Activated CD8-positive, alpha-beta T cell treated with anti-CD3 and anti-CD28 coated beads for 36 hours (primary cell): ENCODE measurements around the gene KRTAP19-3. TPM values are rescaled to one million over a fixed set of nuclear protein-coding genes. Genes with fewer than 3 reads are reported as not detected.
"Not testable (repeated sequence)": the region's sequence is repeated elsewhere in the genome, so short reads cannot be mapped to it uniquely, and the experiment has no call there.

Experiments used
- ATAC-seq: fragments of 200-7000 bp; cut with Tn5 transposase; one replicate; pipeline ENCODE4 v1.10.0; 2021; ENCODE audit warnings: mild to moderate bottlenecking, moderate library complexity
- CTCF ChIA-PET: fragments of 350-600 bp; sonication (Branson Sonifier 250); formaldehyde crosslinking; loops from one replicate; lab custom pipeline; 2021; ENCODE audit warnings: antibody characterized with exemption; lab: Charles Lee
- POLR2A ChIA-PET: fragments of 350-600 bp; sonication (Branson Sonifier 250); formaldehyde crosslinking; loops from one replicate; lab custom pipeline; 2021; ENCODE audit warnings: antibody characterized with exemption; lab: Charles Lee
- DNase-seq: peaks from one replicate; pipeline ENCODE4 v3.0.0-alpha.2; 2020
- H3K27ac Mint-ChIP-seq: one replicate; pipeline ENCODE4 v1.8.0; 2021; ENCODE audit warnings: mild to moderate bottlenecking, mixed read lengths
- H3K27me3 Mint-ChIP-seq: one replicate; pipeline ENCODE4 v1.8.0; 2021; ENCODE audit warnings: mixed read lengths
- H3K36me3 Mint-ChIP-seq: one replicate; pipeline ENCODE4 v1.8.0; 2021; ENCODE audit warnings: low read depth, mixed read lengths
- H3K4me1 Mint-ChIP-seq: one replicate; pipeline ENCODE4 v1.8.0; 2021; ENCODE audit warnings: low read depth, mixed read lengths
- H3K4me3 Mint-ChIP-seq: one replicate; pipeline ENCODE4 v1.8.0; 2021; ENCODE audit warnings: mild to moderate bottlenecking, moderate library complexity, mixed read lengths
- H3K9me3 Mint-ChIP-seq: one replicate; pipeline ENCODE4 v1.8.0; 2021; ENCODE audit warnings: mixed read lengths
- intact Hi-C: fragments of 100-400 bp; cut with micrococcal nuclease; formaldehyde crosslinking; loops from one replicate; pipeline ENCODE4 v1.10.0; 2022
- total RNA-seq, 2 experiments: library from RNA; stranded (reverse); gene quantifications; one replicate each; pipeline ENCODE4 v1.2.3, GENCODE V29; 2021
- TF ChIP-seq, protein P1 (sequence below): fragments of 200-600 bp; IDR thresholded peaks from one replicate; pipeline ENCODE4 v1.8.0; 2022; ENCODE audit warnings: antibody characterized with exemption, mild to moderate bottlenecking

The KRTAP19-3 gene
- not detected for total RNA-seq

DNA sequence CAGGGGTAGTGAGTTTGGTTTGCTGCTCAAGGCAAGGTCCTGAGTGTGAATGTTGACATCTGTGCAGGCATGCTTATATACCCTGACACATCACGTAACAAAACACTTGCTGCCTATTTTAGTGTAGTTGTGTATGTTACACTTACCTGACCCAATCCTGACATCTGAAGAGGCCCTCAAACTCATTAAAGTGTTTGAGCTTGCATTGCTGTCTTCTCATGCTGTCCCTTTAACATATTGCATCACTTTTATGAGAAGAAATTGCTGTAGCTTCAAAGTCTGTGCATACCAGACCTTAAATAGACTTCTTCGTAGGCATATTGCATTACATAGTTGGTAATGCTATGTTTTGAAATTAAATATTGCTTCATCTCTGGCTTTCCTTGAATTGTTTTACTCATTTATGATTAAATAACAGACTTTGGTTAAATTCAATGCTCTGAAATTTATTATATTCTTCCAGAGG is at the start of gene KRTAP19-3:
KRTAP19-3 (minus strand) TSS at position 51 of the 466 bp plus-strand sequence. CDS start 56 bp downstream, outside the sequence.
- DNase-seq (no peak), ATAC-seq (no peak)
- POLR2A ChIA-PET: no interaction called here
- TF ChIP-seq, protein P1, sequence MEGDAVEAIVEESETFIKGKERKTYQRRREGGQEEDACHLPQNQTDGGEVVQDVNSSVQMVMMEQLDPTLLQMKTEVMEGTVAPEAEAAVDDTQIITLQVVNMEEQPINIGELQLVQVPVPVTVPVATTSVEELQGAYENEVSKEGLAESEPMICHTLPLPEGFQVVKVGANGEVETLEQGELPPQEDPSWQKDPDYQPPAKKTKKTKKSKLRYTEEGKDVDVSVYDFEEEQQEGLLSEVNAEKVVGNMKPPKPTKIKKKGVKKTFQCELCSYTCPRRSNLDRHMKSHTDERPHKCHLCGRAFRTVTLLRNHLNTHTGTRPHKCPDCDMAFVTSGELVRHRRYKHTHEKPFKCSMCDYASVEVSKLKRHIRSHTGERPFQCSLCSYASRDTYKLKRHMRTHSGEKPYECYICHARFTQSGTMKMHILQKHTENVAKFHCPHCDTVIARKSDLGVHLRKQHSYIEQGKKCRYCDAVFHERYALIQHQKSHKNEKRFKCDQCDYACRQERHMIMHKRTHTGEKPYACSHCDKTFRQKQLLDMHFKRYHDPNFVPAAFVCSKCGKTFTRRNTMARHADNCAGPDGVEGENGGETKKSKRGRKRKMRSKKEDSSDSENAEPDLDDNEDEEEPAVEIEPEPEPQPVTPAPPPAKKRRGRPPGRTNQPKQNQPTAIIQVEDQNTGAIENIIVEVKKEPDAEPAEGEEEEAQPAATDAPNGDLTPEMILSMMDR: no peak
- CTCF ChIA-PET: no interaction called here
- no peaks in the 10 kb centered on the region for H3K36me3 Mint-ChIP-seq
- H3K27me3 Mint-ChIP-seq: no peaks in the 10 kb centered on the region
- no peaks in the 10 kb centered on the region for H3K4me1 Mint-ChIP-seq
- H3K27ac Mint-ChIP-seq: no peak within 1 kb of the TSS
- H3K4me3 Mint-ChIP-seq: no peak within 1 kb of the TSS
- intact Hi-C loops: no loop called here
- no peaks in the 10 kb centered on the region for H3K9me3 Mint-ChIP-seq

DNA sequence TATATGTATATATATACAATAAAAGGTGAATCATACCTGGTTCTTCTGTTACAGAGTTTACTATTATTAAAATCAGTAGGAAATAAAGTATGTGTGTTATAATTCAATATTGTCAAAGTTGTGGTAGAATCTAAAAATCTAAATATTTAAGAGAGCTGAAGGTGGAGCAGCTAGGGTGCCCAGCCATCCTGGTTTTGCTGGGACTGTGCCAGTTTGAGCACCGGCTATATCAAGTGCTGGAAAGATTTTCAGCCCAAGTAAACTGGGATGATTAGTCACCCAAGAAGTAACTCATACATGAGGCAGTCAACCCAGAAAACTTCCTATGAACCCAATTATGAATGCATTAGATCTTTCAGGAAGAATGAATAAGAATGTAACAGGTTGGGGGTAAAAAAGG is 27.1 kb upstream of the KRTAP19-3 start:
- peaks cover 2% of the 10 kb centered on the region for H3K27me3 Mint-ChIP-seq
- no peaks in the 10 kb centered on the region for H3K4me1 Mint-ChIP-seq
- no peak overlapping the region for H3K4me3 Mint-ChIP-seq
- H3K27ac Mint-ChIP-seq: no peak overlapping the region
- H3K36me3 Mint-ChIP-seq: no peaks in the 10 kb centered on the region
- CTCF ChIA-PET: interaction anchor here (1.9 kb wide), 1 partner anchor 13 kb away, joined by 4 read pairs; no protein-coding TSS in a partner anchor
- intact Hi-C loops: no loop called here
- TF ChIP-seq, protein P1: no peak
- DNase-seq: no peak
- H3K9me3 Mint-ChIP-seq: peaks cover 3% of the 10 kb centered on the region
- POLR2A ChIA-PET: no interaction called here
- no peak for ATAC-seq

DNA sequence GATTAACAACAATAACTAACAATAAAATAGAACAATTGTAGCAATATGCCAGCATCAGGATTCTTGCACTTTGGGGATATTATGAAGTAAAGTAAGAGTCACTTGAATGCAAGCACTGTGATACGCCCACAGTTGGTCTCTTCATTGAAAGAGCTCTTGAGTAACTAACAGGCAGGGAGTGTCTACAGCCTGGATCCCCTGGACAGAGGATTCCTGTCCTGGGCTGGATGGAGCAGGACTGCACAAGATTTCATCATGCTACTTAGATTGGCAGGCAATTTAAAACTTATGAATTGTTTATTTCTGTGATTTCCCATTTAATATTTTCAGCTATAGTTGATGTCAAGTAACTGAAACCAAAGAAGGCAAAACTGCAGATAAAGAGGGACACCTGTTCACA is 23.9 kb upstream of the KRTAP19-3 start:
- no peak overlapping the region for H3K27ac Mint-ChIP-seq
- POLR2A ChIA-PET: no interaction called here
- ATAC-seq (no peak), DNase-seq (no peak)
- H3K9me3 Mint-ChIP-seq: peaks cover 3% of the 10 kb centered on the region
- no peak overlapping the region for H3K4me3 Mint-ChIP-seq
- no peaks in the 10 kb centered on the region for H3K4me1 Mint-ChIP-seq
- TF ChIP-seq, protein P1: no peak
- CTCF ChIA-PET: no interaction called here
- no peaks in the 10 kb centered on the region for H3K36me3 Mint-ChIP-seq
- intact Hi-C loops: no loop called here
- H3K27me3 Mint-ChIP-seq: peaks cover 2% of the 10 kb centered on the region

DNA sequence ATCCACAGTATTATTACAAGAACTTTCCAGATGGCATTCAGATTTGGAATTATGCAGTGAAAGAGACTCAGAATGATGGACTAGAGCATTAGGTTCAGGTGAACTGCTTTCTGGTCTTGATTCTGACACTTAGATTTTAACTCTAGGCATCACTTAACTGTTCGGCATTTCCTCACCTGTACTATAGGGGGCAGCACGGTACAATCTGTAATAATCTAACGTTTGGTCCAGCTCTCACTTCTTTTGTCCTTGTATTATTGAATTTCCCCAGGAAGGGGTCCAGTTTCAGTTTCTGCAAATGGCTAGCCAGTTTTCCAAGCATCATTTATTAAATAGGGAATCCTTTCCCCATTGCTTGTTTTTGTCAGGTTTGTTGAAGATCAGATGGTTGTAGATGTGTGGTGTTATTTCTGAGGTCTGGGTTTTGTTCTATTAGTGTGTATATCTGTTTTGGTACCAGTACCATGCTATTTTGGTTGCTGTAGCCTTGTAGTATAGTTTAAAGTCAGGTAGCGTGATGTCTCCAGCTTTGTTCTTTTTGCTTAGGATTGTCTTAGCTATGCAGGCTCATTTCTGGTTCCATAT is 13.9 kb upstream of the KRTAP19-3 start:
- H3K4me3 Mint-ChIP-seq, ATAC-seq, H3K27me3 Mint-ChIP-seq, H3K36me3 Mint-ChIP-seq, H3K9me3 Mint-ChIP-seq, POLR2A ChIA-PET, H3K4me1 Mint-ChIP-seq, H3K27ac Mint-ChIP-seq: not testable (repeated sequence)
- CTCF ChIA-PET: interaction anchor here (0.7 to 2.0 kb wide), 7 partner anchors 12 to 579 kb away, joined by 3 to 4 read pairs (median 4); no protein-coding TSS in a partner anchor
- TF ChIP-seq, protein P1: peak; percentile 72
- intact Hi-C loops: loop anchor here (5.0 kb wide), 1 partner anchor 582 kb away; no protein-coding TSS in a partner anchor
- DNase-seq: peak; percentile 17

DNA sequence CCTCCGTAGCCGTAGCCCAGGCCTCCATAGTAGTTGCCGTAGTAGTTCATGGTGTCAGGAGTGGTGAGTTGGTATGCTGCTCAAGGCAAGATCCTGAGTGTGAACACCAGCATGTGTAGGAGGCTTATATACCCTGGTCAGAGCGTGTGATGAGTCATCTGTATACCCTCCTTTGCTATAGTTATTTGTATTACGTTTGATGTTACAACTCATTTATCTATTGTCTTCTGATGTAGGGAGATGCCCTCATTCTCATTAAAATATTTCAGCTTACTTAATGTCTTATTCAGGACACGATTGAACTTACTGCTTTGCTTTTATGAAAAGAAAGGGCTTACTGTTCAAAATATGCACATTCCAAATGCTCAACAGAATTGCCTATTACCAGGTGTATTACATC is 10.2 kb upstream of the KRTAP19-3 start, which contains the start of gene KRTAP19-5:
KRTAP19-5 (minus strand) TSS at position 101 of the 400 bp plus-strand sequence; CDS start at position 50, 51 bp downstream.
- ATAC-seq (no peak), DNase-seq (no peak)
- no peak within 1 kb of the TSS for H3K27ac Mint-ChIP-seq
- no peak within 1 kb of the TSS for H3K4me3 Mint-ChIP-seq
- no peaks in the 10 kb centered on the region for H3K36me3 Mint-ChIP-seq
- H3K4me1 Mint-ChIP-seq: no peaks in the 10 kb centered on the region
- TF ChIP-seq, protein P1: no peak
- H3K27me3 Mint-ChIP-seq: peaks cover 3% of the 10 kb centered on the region
- CTCF ChIA-PET: no interaction called here
- intact Hi-C loops: no loop called here
- no peaks in the 10 kb centered on the region for H3K9me3 Mint-ChIP-seq
- POLR2A ChIA-PET: no interaction called here
